Measurements from ENCODE around the gene MRGPRG. TPM values are rescaled to one million over a fixed set of nuclear protein-coding genes. Genes with fewer than 3 reads are reported as not detected.
A peak's percentile ranks its signal among the peaks of the same experiment; 100 is the strongest.

MRGPRG gene
- total and polyA plus RNA-seq, 4 donors: not detected

DNA sequence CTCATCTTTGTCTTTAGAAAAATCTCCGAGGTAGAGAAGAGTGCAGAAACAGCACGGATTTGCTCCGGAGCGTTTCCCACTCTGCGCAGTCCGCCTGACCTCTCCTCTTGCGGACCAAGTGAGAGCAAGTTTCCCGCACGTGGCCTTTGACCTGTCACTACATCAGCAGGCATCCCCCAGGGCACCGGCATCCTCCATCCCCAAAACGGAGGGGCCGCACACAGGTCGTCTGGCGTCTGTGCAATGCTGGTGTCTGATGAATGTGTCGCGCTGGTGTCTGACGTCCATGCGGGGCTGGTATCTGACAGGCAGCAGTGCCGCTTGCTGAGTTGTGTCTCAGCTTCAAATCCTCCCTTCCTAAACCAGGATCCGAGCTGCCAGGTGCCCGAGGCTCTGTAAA, 14.3 kb upstream of the MRGPRG start:
- Histone ChIP-seq H3K27ac (ENCODE audit: low read depth in 1 of 2, low read length in 2 of 2) (no peak overlapping the region), H3K4me1 (ENCODE audit: control insufficient read depth in 4 of 4, insufficient read depth in 4 of 4, low read length in 3 of 4) (no peaks in the 10 kb centered on the region), H3K9ac (ENCODE audit: low read depth in 1 of 2, low read length in 2 of 2) (no peak overlapping the region), H3K4me3 (ENCODE audit: low read depth in 1 of 3, low read length in 3 of 3) (no peak overlapping the region), H3K27me3 (ENCODE audit: control insufficient read depth in 4 of 4, insufficient read depth in 4 of 4, low read length in 3 of 4) (peaks cover 0 to 8% (median 0%) of the 10 kb centered on the region in 4 donors), H3K9me3 (ENCODE audit: control insufficient read depth in 4 of 4, low read length in 3 of 4) (no peaks in the 10 kb centered on the region), H3K36me3 (ENCODE audit: control insufficient read depth in 4 of 4, insufficient read depth in 3 of 4, low read depth in 1 of 4, low read length in 3 of 4) (no peaks in the 10 kb centered on the region)
- TF ChIP-seq, protein P1, sequence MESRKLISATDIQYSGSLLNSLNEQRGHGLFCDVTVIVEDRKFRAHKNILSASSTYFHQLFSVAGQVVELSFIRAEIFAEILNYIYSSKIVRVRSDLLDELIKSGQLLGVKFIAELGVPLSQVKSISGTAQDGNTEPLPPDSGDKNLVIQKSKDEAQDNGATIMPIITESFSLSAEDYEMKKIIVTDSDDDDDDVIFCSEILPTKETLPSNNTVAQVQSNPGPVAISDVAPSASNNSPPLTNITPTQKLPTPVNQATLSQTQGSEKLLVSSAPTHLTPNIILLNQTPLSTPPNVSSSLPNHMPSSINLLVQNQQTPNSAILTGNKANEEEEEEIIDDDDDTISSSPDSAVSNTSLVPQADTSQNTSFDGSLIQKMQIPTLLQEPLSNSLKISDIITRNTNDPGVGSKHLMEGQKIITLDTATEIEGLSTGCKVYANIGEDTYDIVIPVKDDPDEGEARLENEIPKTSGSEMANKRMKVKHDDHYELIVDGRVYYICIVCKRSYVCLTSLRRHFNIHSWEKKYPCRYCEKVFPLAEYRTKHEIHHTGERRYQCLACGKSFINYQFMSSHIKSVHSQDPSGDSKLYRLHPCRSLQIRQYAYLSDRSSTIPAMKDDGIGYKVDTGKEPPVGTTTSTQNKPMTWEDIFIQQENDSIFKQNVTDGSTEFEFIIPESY (IDR thresholded peaks at IDR 0.05): no peak
- TF ChIP-seq HNF4G (IDR thresholded peaks at IDR 0.05): no peak
- TF ChIP-seq JUND (IDR thresholded peaks at IDR 0.05): no peak
- TF ChIP-seq HNF4A (conservative IDR thresholded peaks at IDR 0.05): no peak
- TF ChIP-seq, protein P2, sequence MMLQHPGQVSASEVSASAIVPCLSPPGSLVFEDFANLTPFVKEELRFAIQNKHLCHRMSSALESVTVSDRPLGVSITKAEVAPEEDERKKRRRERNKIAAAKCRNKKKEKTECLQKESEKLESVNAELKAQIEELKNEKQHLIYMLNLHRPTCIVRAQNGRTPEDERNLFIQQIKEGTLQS (IDR thresholded peaks at IDR 0.05): no peak
- no peak for TF ChIP-seq YY1 (IDR thresholded peaks at IDR 0.05)
- TF ChIP-seq GABPA (IDR thresholded peaks at IDR 0.05 in 1 of 2, conservative IDR thresholded peaks at IDR 0.05 in 1 of 2): no peak
- WGBS: 82% methylated on average over 21 of the region's 21 CpGs
- no peak for DNase-seq (ENCODE audit: low spot score)

DNA sequence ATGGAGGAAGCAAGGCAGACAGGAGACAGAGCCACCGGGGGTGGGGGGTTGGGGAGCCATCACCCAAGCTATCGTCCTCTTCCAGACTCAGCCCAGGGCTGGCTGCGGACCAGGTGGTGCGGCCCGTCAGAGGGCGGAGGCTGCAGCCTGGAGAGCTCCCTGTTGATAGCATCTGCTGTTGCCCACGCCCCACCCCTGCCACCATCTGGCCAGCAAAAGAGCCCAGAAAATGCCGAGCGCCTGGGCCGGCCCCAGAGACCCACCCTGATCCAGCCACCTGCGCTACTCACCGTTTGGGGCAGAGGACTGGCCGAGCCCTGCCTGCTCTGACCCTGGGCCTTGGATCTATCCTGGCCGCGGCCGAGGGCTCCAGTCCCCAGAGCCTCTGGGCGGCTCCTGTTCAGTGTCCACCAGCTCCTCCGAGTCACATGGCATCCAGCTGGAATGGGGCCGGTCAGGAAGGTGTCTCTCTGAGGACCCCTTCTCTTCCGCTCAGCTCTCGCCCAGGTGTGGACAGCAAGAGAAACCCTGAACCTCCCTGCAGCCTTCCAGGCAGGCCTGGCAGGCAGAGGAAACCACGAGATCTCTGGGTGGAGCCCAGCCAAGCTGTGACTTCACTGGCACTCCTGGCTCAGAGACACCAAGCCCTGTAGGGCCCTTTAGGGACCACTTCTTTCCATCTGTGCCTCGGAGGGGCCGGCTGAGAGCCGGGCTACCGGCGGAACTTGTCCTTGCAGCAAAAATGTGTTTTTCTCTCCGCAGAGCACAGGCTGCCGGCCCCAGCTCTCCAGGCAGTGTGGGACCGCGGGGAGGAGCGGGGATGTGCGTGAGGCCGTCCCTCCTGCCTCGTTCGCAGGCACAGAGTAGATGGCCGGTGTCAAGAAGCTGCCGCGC, 13.5 kb upstream of the MRGPRG start, which contains the start of gene MRGPRE:
Gene MRGPRE (minus strand): TSS at position 567 of the 894 bp plus-strand sequence. CDS start 3,618 bp downstream, outside the sequence.
- WGBS: 58% methylated on average over 39 of the region's 39 CpGs
- DNase-seq (ENCODE audit: low spot score): peak; percentile 85
- Histone ChIP-seq H3K9me3 (ENCODE audit: control insufficient read depth in 4 of 4, low read length in 3 of 4) (no peaks in the 10 kb centered on the region), H3K27me3 (ENCODE audit: control insufficient read depth in 4 of 4, insufficient read depth in 4 of 4, low read length in 3 of 4) (peaks cover 0 to 8% (median 0%) of the 10 kb centered on the region in 4 donors), H3K27ac (ENCODE audit: low read depth in 1 of 2, low read length in 2 of 2) (no peak within 1 kb of the TSS), H3K36me3 (ENCODE audit: control insufficient read depth in 4 of 4, insufficient read depth in 3 of 4, low read depth in 1 of 4, low read length in 3 of 4) (no peaks in the 10 kb centered on the region), H3K4me1 (ENCODE audit: control insufficient read depth in 4 of 4, insufficient read depth in 4 of 4, low read length in 3 of 4) (no peaks in the 10 kb centered on the region), H3K9ac (ENCODE audit: low read depth in 1 of 2, low read length in 2 of 2) (no peak within 1 kb of the TSS), H3K4me3 (ENCODE audit: low read depth in 1 of 3, low read length in 3 of 3) (no peak within 1 kb of the TSS)
- TF ChIP-seq GABPA (IDR thresholded peaks at IDR 0.05 in 1 of 2, conservative IDR thresholded peaks at IDR 0.05 in 1 of 2) (no peak), FOXA1 (IDR thresholded peaks at IDR 0.05) (no peak), SP1 (IDR thresholded peaks at IDR 0.05) (no peak), EGR1 (IDR thresholded peaks at IDR 0.05; ENCODE audit: low read depth in 2 of 2) (no peak)
- TF ChIP-seq, protein P1 (IDR thresholded peaks at IDR 0.05): no peak

DNA sequence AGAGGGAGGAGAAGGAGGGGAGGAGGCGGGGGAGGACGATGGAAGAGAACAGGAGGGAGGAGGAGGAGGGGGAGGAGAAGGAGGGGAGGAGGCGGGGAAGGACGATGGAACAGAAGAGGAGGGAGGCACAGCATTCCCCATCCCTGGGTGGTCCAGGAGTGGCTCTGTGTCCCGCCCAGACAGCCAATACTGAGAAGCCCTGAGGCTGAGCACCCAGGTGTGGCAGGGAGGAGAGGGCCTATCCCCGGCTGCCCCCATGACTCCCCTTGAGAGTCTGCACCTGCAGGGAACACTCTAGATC, 12.9 kb upstream of the MRGPRG start:
- WGBS: 60% methylated on average over 6 of the region's 6 CpGs
- no peaks in the 10 kb centered on the region for H3K36me3 ChIP-seq (ENCODE audit: control insufficient read depth in 4 of 4, insufficient read depth in 3 of 4, low read depth in 1 of 4, low read length in 3 of 4)
- no peaks in the 10 kb centered on the region for H3K9me3 ChIP-seq (ENCODE audit: control insufficient read depth in 4 of 4, low read length in 3 of 4)
- H3K4me1 ChIP-seq (ENCODE audit: control insufficient read depth in 4 of 4, insufficient read depth in 4 of 4, low read length in 3 of 4): no peaks in the 10 kb centered on the region
- peaks cover 0 to 8% (median 0%) of the 10 kb centered on the region in 4 donors for H3K27me3 ChIP-seq (ENCODE audit: control insufficient read depth in 4 of 4, insufficient read depth in 4 of 4, low read length in 3 of 4)
- no peak overlapping the region for H3K27ac ChIP-seq (ENCODE audit: low read depth in 1 of 2, low read length in 2 of 2)
- no peak overlapping the region for H3K4me3 ChIP-seq (ENCODE audit: low read depth in 1 of 3, low read length in 3 of 3)
- no peak overlapping the region for H3K9ac ChIP-seq (ENCODE audit: low read depth in 1 of 2, low read length in 2 of 2)
- no peak for DNase-seq (ENCODE audit: low spot score)
- TF ChIP-seq YY1 (IDR thresholded peaks at IDR 0.05) (no peak), SP1 (IDR thresholded peaks at IDR 0.05) (no peak), GABPA (IDR thresholded peaks at IDR 0.05 in 1 of 2, conservative IDR thresholded peaks at IDR 0.05 in 1 of 2) (no peak), NR2F2 (IDR thresholded peaks at IDR 0.05) (no peak), FOXA2 (IDR thresholded peaks at IDR 0.05) (no peak), HNF4A (conservative IDR thresholded peaks at IDR 0.05) (no peak), HNF4G (IDR thresholded peaks at IDR 0.05) (no peak), RAD21 (IDR thresholded peaks at IDR 0.05) (no peak), FOXA1 (IDR thresholded peaks at IDR 0.05) (no peak), EGR1 (IDR thresholded peaks at IDR 0.05; ENCODE audit: low read depth in 2 of 2) (no peak)
- TF ChIP-seq, protein P1 (IDR thresholded peaks at IDR 0.05): no peak
- TF ChIP-seq, protein P3, sequence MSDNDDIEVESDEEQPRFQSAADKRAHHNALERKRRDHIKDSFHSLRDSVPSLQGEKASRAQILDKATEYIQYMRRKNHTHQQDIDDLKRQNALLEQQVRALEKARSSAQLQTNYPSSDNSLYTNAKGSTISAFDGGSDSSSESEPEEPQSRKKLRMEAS (IDR thresholded peaks at IDR 0.05): no peak
- TF ChIP-seq, protein P4, sequence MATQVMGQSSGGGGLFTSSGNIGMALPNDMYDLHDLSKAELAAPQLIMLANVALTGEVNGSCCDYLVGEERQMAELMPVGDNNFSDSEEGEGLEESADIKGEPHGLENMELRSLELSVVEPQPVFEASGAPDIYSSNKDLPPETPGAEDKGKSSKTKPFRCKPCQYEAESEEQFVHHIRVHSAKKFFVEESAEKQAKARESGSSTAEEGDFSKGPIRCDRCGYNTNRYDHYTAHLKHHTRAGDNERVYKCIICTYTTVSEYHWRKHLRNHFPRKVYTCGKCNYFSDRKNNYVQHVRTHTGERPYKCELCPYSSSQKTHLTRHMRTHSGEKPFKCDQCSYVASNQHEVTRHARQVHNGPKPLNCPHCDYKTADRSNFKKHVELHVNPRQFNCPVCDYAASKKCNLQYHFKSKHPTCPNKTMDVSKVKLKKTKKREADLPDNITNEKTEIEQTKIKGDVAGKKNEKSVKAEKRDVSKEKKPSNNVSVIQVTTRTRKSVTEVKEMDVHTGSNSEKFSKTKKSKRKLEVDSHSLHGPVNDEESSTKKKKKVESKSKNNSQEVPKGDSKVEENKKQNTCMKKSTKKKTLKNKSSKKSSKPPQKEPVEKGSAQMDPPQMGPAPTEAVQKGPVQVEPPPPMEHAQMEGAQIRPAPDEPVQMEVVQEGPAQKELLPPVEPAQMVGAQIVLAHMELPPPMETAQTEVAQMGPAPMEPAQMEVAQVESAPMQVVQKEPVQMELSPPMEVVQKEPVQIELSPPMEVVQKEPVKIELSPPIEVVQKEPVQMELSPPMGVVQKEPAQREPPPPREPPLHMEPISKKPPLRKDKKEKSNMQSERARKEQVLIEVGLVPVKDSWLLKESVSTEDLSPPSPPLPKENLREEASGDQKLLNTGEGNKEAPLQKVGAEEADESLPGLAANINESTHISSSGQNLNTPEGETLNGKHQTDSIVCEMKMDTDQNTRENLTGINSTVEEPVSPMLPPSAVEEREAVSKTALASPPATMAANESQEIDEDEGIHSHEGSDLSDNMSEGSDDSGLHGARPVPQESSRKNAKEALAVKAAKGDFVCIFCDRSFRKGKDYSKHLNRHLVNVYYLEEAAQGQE (IDR thresholded peaks at IDR 0.05): no peak
